ENCODE measurements around the gene CRISP3. TPM values are rescaled to one million over a fixed set of nuclear protein-coding genes. Genes with fewer than 3 reads are reported as not detected.

CRISP3 gene
- total and polyA plus RNA-seq, 2 donors (not counting 1 experiment from before 2014, with no cell fraction given): not detected

GRCh38 chr6:49693512-49693911, 50.7 kb downstream of the CRISP3 start:
- Mint-ChIP-seq H3K4me1 (no peaks in the 10 kb centered on the region), H3K4me3 (no peak overlapping the region), H3K9me3 (ENCODE audit: insufficient read depth) (peaks cover 6% of the 10 kb centered on the region), H3K27me3 (no peaks in the 10 kb centered on the region), H3K27ac (no peak overlapping the region)
- Histone ChIP-seq H3K27ac (ENCODE audit: low read length in 2 of 2) (no peak overlapping the region), H3K9ac (ENCODE audit: low read length) (no peak overlapping the region), H3K27me3 (replicated peaks in 1 of 4; ENCODE audit: control extremely low read depth in 1 of 4, control insufficient read depth in 3 of 4, insufficient read depth in 4 of 4, low read length in 3 of 4) (no peaks in the 10 kb centered on the region), H3K36me3 (replicated peaks in 1 of 2; ENCODE audit: control extremely low read depth in 1 of 2, control insufficient read depth in 1 of 2, extremely low read depth in 1 of 2, insufficient read depth in 2 of 2, low read length in 1 of 2) (no peaks in the 10 kb centered on the region), H3K4me2 (replicated peaks; ENCODE audit: low read depth, low read length, poor library complexity, severe bottlenecking) (no peak overlapping the region), H3K9me3 (ENCODE audit: control extremely low read depth in 1 of 3, control insufficient read depth in 2 of 3, insufficient read depth in 1 of 3, low read length in 2 of 3) (peaks cover 0 to 12% (median 4%) of the 10 kb centered on the region in 3 donors), H3K79me2 (ENCODE audit: control insufficient read depth, insufficient read depth, low read length) (no peaks in the 10 kb centered on the region), H3K4me3 (ENCODE audit: control extremely low read depth in 1 of 5, extremely low read depth in 1 of 5, insufficient read depth in 1 of 5, low read depth in 2 of 5, low read length in 4 of 5) (no peak overlapping the region), H4K20me1 (ENCODE audit: control insufficient read depth, insufficient read depth, low read length, poor library complexity, severe bottlenecking) (no peaks in the 10 kb centered on the region), H3K4me1 (ENCODE audit: control insufficient read depth in 2 of 2, insufficient read depth in 2 of 2, low read length in 2 of 2) (no peaks in the 10 kb centered on the region), H2AFZ (ENCODE audit: insufficient read depth, low read depth, low read length, poor library complexity, severe bottlenecking) (no peak overlapping the region)
- TF ChIP-seq CTCF (IDR thresholded peaks at IDR 0.05) (no peak), EZH2 (IDR thresholded peaks at IDR 0.05; ENCODE audit: borderline replicate concordance, insufficient read depth, low read depth, low read length, poor library complexity, severe bottlenecking) (no peak)
- no CpG with 5 or more reads among the region's 1 CpG for WGBS (ENCODE audit: insufficient coverage)
- ATAC-seq (ENCODE audit: low read depth) (no peak), DNase-seq (no peak)
- CTCF ChIA-PET: no interaction called here
- POLR2A ChIA-PET: no interaction called here
- intact Hi-C loops (cut with micrococcal nuclease): no loop called here

- Histone ChIP-seq H3K36me3 (replicated peaks in 1 of 2; ENCODE audit: control extremely low read depth in 1 of 2, control insufficient read depth in 1 of 2, extremely low read depth in 1 of 2, insufficient read depth in 2 of 2, low read length in 1 of 2) (no peaks in the 10 kb centered on the region), H3K9ac (ENCODE audit: low read length) (no peak overlapping the region), H2AFZ (ENCODE audit: insufficient read depth, low read depth, low read length, poor library complexity, severe bottlenecking) (no peak overlapping the region), H3K4me3 (ENCODE audit: control extremely low read depth in 1 of 5, extremely low read depth in 1 of 5, insufficient read depth in 1 of 5, low read depth in 2 of 5, low read length in 4 of 5) (no peak overlapping the region), H3K4me2 (replicated peaks; ENCODE audit: low read depth, low read length, poor library complexity, severe bottlenecking) (no peak overlapping the region), H3K9me3 (ENCODE audit: control extremely low read depth in 1 of 3, control insufficient read depth in 2 of 3, insufficient read depth in 1 of 3, low read length in 2 of 3) (peaks cover 0 to 12% (median 4%) of the 10 kb centered on the region in 3 donors), H3K4me1 (ENCODE audit: control insufficient read depth in 2 of 2, insufficient read depth in 2 of 2, low read length in 2 of 2) (no peaks in the 10 kb centered on the region), H4K20me1 (ENCODE audit: control insufficient read depth, insufficient read depth, low read length, poor library complexity, severe bottlenecking) (no peaks in the 10 kb centered on the region), H3K79me2 (ENCODE audit: control insufficient read depth, insufficient read depth, low read length) (no peaks in the 10 kb centered on the region), H3K27me3 (replicated peaks in 1 of 4; ENCODE audit: control extremely low read depth in 1 of 4, control insufficient read depth in 3 of 4, insufficient read depth in 4 of 4, low read length in 3 of 4) (no peaks in the 10 kb centered on the region), H3K27ac (ENCODE audit: low read length in 2 of 2) (no peak overlapping the region)
- DNase-seq (no peak), ATAC-seq (ENCODE audit: low read depth) (no peak)
- TF ChIP-seq EZH2 (IDR thresholded peaks at IDR 0.05; ENCODE audit: borderline replicate concordance, insufficient read depth, low read depth, low read length, poor library complexity, severe bottlenecking): no peak
- TF ChIP-seq CTCF (IDR thresholded peaks at IDR 0.05): no peak
- CTCF ChIA-PET: no interaction called here
- H3K4me1 Mint-ChIP-seq: no peaks in the 10 kb centered on the region
- H3K27ac Mint-ChIP-seq: no peak overlapping the region
- H3K27me3 Mint-ChIP-seq: no peaks in the 10 kb centered on the region
- intact Hi-C loops (cut with micrococcal nuclease): no loop called here
- peaks cover 6% of the 10 kb centered on the region for H3K9me3 Mint-ChIP-seq (ENCODE audit: insufficient read depth)
- WGBS (ENCODE audit: insufficient coverage): 100% methylated on average over 1 of the region's 2 CpGs
- no peak overlapping the region for H3K4me3 Mint-ChIP-seq
- POLR2A ChIA-PET: no interaction called here
Observed at GRCh38 chr6:49692534-49692933, 51.7 kb downstream of the CRISP3 start.

Other genes with a start within 250 kb of the CRISP3 start
- gene GLYATL3, start 244.5 kb downstream of the CRISP3 start, total RNA-seq: not detected in 2 replicates
- gene GLYATL3, start 244.5 kb downstream of the CRISP3 start, polyA plus RNA-seq: not detected in 2 replicates
- not detected in 2 replicates for gene C6orf141, start 193.7 kb downstream of the CRISP3 start, total RNA-seq
- not detected in 2 replicates for gene C6orf141, start 193.7 kb downstream of the CRISP3 start, polyA plus RNA-seq
- not detected in 2 replicates for gene RHAG, start 107.5 kb downstream of the CRISP3 start, total RNA-seq
- not detected in 2 replicates for gene RHAG, start 107.5 kb downstream of the CRISP3 start, polyA plus RNA-seq
- not detected in 2 replicates for gene CRISP2, start 30.8 kb downstream of the CRISP3 start, total RNA-seq
- gene CRISP2, start 30.8 kb downstream of the CRISP3 start, polyA plus RNA-seq: not detected in 2 replicates
- gene PGK2, start 42.9 kb upstream of the CRISP3 start, total RNA-seq: not detected in 2 replicates
- gene PGK2, start 42.9 kb upstream of the CRISP3 start, polyA plus RNA-seq: not detected in 2 replicates
- not detected in 2 replicates for gene CRISP1, start 122.1 kb upstream of the CRISP3 start, total RNA-seq
- gene CRISP1, start 122.1 kb upstream of the CRISP3 start, polyA plus RNA-seq: not detected in 2 replicates
- gene DEFB114, start 219.8 kb upstream of the CRISP3 start, total RNA-seq: not detected in 2 replicates
- not detected in 2 replicates for gene DEFB114, start 219.8 kb upstream of the CRISP3 start, polyA plus RNA-seq
- gene DEFB113, start 225.2 kb upstream of the CRISP3 start, total RNA-seq: not detected in 2 replicates
- not detected in 2 replicates for gene DEFB113, start 225.2 kb upstream of the CRISP3 start, polyA plus RNA-seq

Measured in B cell (primary cell).